Pancreas (tissue), 10 donors: ENCODE data around the gene PRXL2B. TPM values are rescaled to one million over a fixed set of nuclear protein-coding genes. Genes with fewer than 3 reads are reported as not detected.
"Not testable (repeated sequence)": the region's sequence is repeated elsewhere in the genome, so short reads cannot be mapped to it uniquely, and the experiment has no call there.

Source experiments
- ATAC-seq, 4 donors: fragments of 200-7000 bp; cut with Tn5 transposase; one replicate each; pipeline versions ENCODE4 v1.8.0 to v1.9.1; 2020; ENCODE audit warnings: mild to moderate bottlenecking in 4 of 4, moderate library complexity in 4 of 4
- DNase-seq, 6 donors: peaks; one replicate each; pipeline ENCODE4 v3.0.0-alpha.2; 2020
- FAIRE-seq: peaks from 2 replicates; lab custom pipeline; 2012; peaks lifted over from hg19 to GRCh38; lab: Jason Lieb, UNC
- H3K27ac ChIP-seq, 4 donors: fragments of 200-600 bp; sonication (generic); 1 replicate in 3 of 4; 2 replicates in 1 of 4; pipeline versions ENCODE4 v1.5.0 to v1.8.0; 2020
- H3K27me3 ChIP-seq, 4 donors: fragments of 200-600 bp; one replicate each; pipeline ENCODE4 v1.8.0; 2021
- H3K36me3 ChIP-seq, 3 donors: fragments of 200-600 bp; sonication (generic) in 1 of 3; one replicate each; pipeline versions ENCODE4 v1.5.0 to v1.8.0; 2020 to 2021
- H3K4me1 ChIP-seq, 3 donors: fragments of 200-600 bp; one replicate each; pipeline ENCODE4 v1.8.0; 2021
- H3K4me3 ChIP-seq, 4 donors: fragments of 200-600 bp; sonication (generic) in 2 of 4; one replicate each; pipeline versions ENCODE4 v1.5.0 to v1.8.0; 2020 to 2021
- H3K9me3 ChIP-seq, 4 donors: fragments of 200-600 bp; one replicate each; pipeline ENCODE4 v1.8.0; 2021
- CTCF ChIP-seq, 4 donors: fragments of 200-600 bp; sonication (generic) in 3 of 4; IDR thresholded peaks; one replicate each; pipeline versions ENCODE4 v1.5.0 to v1.8.0; 2021; ENCODE audit warnings: antibody characterized with exemption in 4 of 4
- WGBS, 2 donors: extraction: QIAGEN DNeasy Blood & Tissue Kit; methylation state at CpG; one replicate each; pipeline ENCODE4 v1.1.7; 2013; 5-methylcytosine and 5-hydroxymethylcytosine counted together
- intact Hi-C, 3 donors: fragments of 100-400 bp; cut with DNase I; formaldehyde crosslinking; loops; one replicate each; pipeline versions ENCODE4 v1.11.1 to v1.14.2; 2022
- polyA plus RNA-seq, 2 donors: library from polyadenylated mRNA; stranded (reverse); fragments of 200-250 nt; gene quantifications; one replicate each; pipeline ENCODE4 v1.2.3, GENCODE V29; 2013
- total RNA-seq, 6 donors: library from RNA; stranded (reverse); fragmentation: NEBNext Ultra II Directional in 4 of 6; extraction: Animal tissue kit (Norgen Biotek cat#: 25700) in 4 of 6; gene quantifications; one replicate each; pipeline versions ENCODE4 v1.2.1 to v1.2.4, GENCODE V29; 2021 to 2023
- donor health status: healthy with polysubstance abuse.
- donor health status: DM: no; HTN: no; CAD: no; lungs with moderate emphysema.
- donor health status: DM: no; HTN: no; CAD: no.
- donor health status: control.
- donor health status: control.
- donor health status: Bipolar disorder and iron deficiency.
- donor health status: DM: yes; HTN: yes; CAD: no.
- donor health status: DM: no; HTN: no; CAD: no.
- donor health status: DM: no; HTN: no; CAD: no.
- donor health status: DM: yes; HTN: yes; CAD: no.

PRXL2B gene
- total and polyA plus RNA-seq, 8 donors, result 3.3 to 16.4 (median 11.5) TPM

GRCh38 chr1:2546515-2547209 is 39.9 kb upstream of the PRXL2B start:
- peak; percentile 64 to 75 (median 69) for ATAC-seq
- Histone ChIP-seq H3K36me3 (no peaks in the 10 kb centered on the region), H3K4me1 (peaks cover 6 to 22% (median 20%) of the 10 kb centered on the region in 3 donors), H3K27ac (peak overlapping the region; percentile 73 to 97 (median 90)), H3K27me3 (no peaks in the 10 kb centered on the region), H3K9me3 (no peaks in the 10 kb centered on the region), H3K4me3 (peak overlapping the region; percentile 16 to 67 (median 47))
- peak in 2 of 4 donors; percentile 7 to 10 for TF ChIP-seq CTCF (IDR thresholded peaks at IDR 0.05)
- FAIRE-seq, result no peak
- WGBS, 2 donors, result 1 to 3% methylated on average over 45 to 52 of the region's 52 CpGs
- intact Hi-C loops, result loop anchor here in 2 of 3 donors (5.0 kb wide), 1 partner anchor 129 kb away; no protein-coding TSS in a partner anchor
- DNase-seq, result peak in 5 of 6 donors; percentile 80 to 88 (median 84)

GRCh38 chr1:2547210-2548067 is 39.1 kb upstream of the PRXL2B start:
- H3K36me3 ChIP-seq, result no peaks in the 10 kb centered on the region
- no peaks in the 10 kb centered on the region for H3K27me3 ChIP-seq
- H3K9me3 ChIP-seq, result no peaks in the 10 kb centered on the region
- 19 to 32% methylated on average over 27 of the region's 27 CpGs for WGBS, 2 donors
- peak overlapping the region in 3 of 4 donors; percentile 5 to 67 (median 54) for H3K4me3 ChIP-seq
- peaks cover 6 to 22% (median 20%) of the 10 kb centered on the region in 3 donors for H3K4me1 ChIP-seq
- peak overlapping the region; percentile 73 to 97 (median 90) for H3K27ac ChIP-seq
- intact Hi-C loops, result loop anchor here in 2 of 3 donors (5.0 kb wide), 1 partner anchor 130 kb away; no protein-coding TSS in a partner anchor
- DNase-seq (peak in 2 of 6 donors; percentile 40 to 53), FAIRE-seq (no peak), ATAC-seq (no peak)
- no peak for TF ChIP-seq CTCF (IDR thresholded peaks at IDR 0.05)

- WGBS, 2 donors, result 4 to 9% methylated on average over 17 of the region's 17 CpGs
- no peak for FAIRE-seq
These were observed 38.4 kb upstream of the PRXL2B start for GRCh38 chr1:2548068-2548589.

GRCh38 chr1:2549367-2550029 is 37.1 kb upstream of the PRXL2B start:
- H3K9me3 ChIP-seq, FAIRE-seq, H3K36me3 ChIP-seq, ATAC-seq, H3K27me3 ChIP-seq: not testable (repeated sequence)
- H3K27ac ChIP-seq, result peak overlapping the region; percentile 73 to 97 (median 90)
- peak in 2 of 6 donors; percentile 39 to 46 for DNase-seq
- WGBS, 2 donors, result 82 to 85% methylated on average over 24 to 26 of the region's 28 CpGs
- intact Hi-C loops, result loop anchor here in 2 of 3 donors (5.0 kb wide), 1 partner anchor 132 kb away; no protein-coding TSS in a partner anchor
- H3K4me1 ChIP-seq, result peaks cover 6 to 22% (median 20%) of the 10 kb centered on the region in 3 donors
- peak overlapping the region in 1 of 4 donors; percentile 67 for H3K4me3 ChIP-seq

More at GRCh38 chr1:2548068-2548589, 38.4 kb upstream of the PRXL2B start:
- peak in 5 of 6 donors; percentile 82 to 96 (median 87) for DNase-seq
- ATAC-seq, result peak; percentile 62 to 78 (median 73)
- H3K27me3 ChIP-seq, result no peaks in the 10 kb centered on the region
- H3K36me3 ChIP-seq, result no peaks in the 10 kb centered on the region
- peak overlapping the region in 3 of 4 donors; percentile 1 to 67 (median 30) for H3K4me3 ChIP-seq
- intact Hi-C loops, result loop anchor here in 2 of 3 donors (5.0 kb wide), 1 partner anchor 131 kb away; no protein-coding TSS in a partner anchor
- H3K4me1 ChIP-seq, result peaks cover 6 to 22% (median 20%) of the 10 kb centered on the region in 3 donors
- TF ChIP-seq CTCF (IDR thresholded peaks at IDR 0.05), result peak; percentile 89 to 95 (median 92)
- H3K27ac ChIP-seq, result peak overlapping the region; percentile 73 to 97 (median 90)
- H3K9me3 ChIP-seq, result no peaks in the 10 kb centered on the region

- H3K27ac ChIP-seq, H3K27me3 ChIP-seq, ATAC-seq, FAIRE-seq, H3K36me3 ChIP-seq, H3K4me3 ChIP-seq, H3K9me3 ChIP-seq, intact Hi-C loops: not testable (repeated sequence)
- H3K4me1 ChIP-seq, result peaks cover 6 to 22% (median 17%) of the 10 kb centered on the region in 3 donors
- WGBS, 2 donors, result 70 to 80% methylated on average over 9 to 12 of the region's 12 CpGs
- peak in 1 of 6 donors; percentile 41 for DNase-seq
These were observed 36.2 kb upstream of the PRXL2B start for GRCh38 chr1:2550309-2550861.

- ATAC-seq, H3K27me3 ChIP-seq, H3K27ac ChIP-seq, H3K9me3 ChIP-seq, H3K36me3 ChIP-seq, FAIRE-seq, intact Hi-C loops, H3K4me3 ChIP-seq: not testable (repeated sequence)
- peaks cover 6 to 23% (median 12%) of the 10 kb centered on the region in 3 donors for H3K4me1 ChIP-seq
- WGBS, 2 donors, result 66 to 73% methylated on average over 9 of the region's 9 CpGs
- DNase-seq, result peak in 2 of 6 donors; percentile 46 to 52
These were observed 35.0 kb upstream of the PRXL2B start for GRCh38 chr1:2551544-2551943.
